GM19372 (cell line): ENCODE results near the gene LRP11.

ENCODE experiments used
- ATAC-seq: cut with Tn5 transposase; IDR thresholded peaks from one replicate; pipeline ENCODE4 v1.9.1; 2021; ENCODE audit warnings: mild to moderate bottlenecking, low read depth, moderate library complexity; ENCODE audit not compliant: unreplicated experiment

Gene LRP11

GRCh38 chr6:149821492-149821891 lies 42.7 kb downstream of the LRP11 start:
- no peak for ATAC-seq

GRCh38 chr6:149820506-149820905 lies 43.7 kb downstream of the LRP11 start:
- ATAC-seq: no peak

GRCh38 chr6:149815788-149816187 lies 48.4 kb downstream of the LRP11 start:
- no peak for ATAC-seq

- ATAC-seq: no peak
Observed at GRCh38 chr6:149813351-149813750, 50.8 kb downstream of the LRP11 start.

GRCh38 chr6:149809798-149810197 lies 54.4 kb downstream of the LRP11 start:
- ATAC-seq: no peak

GRCh38 chr6:149806127-149806526 lies 58.0 kb downstream of the LRP11 start:
- no peak for ATAC-seq

GRCh38 chr6:149783551-149783950 lies 80.6 kb downstream of the LRP11 start:
- ATAC-seq: no peak

- no peak for ATAC-seq
Observed at GRCh38 chr6:149782337-149782736, 81.8 kb downstream of the LRP11 start.

- no peak for ATAC-seq
Observed at GRCh38 chr6:149781715-149782114, 82.4 kb downstream of the LRP11 start.

- no peak for ATAC-seq
Observed at GRCh38 chr6:149779644-149779963, 84.6 kb downstream of the LRP11 start.

GRCh38 chr6:149777624-149778023 lies 86.5 kb downstream of the LRP11 start:
- ATAC-seq: no peak

- ATAC-seq: no peak
Observed at GRCh38 chr6:149771925-149772324, 92.2 kb downstream of the LRP11 start.

- ATAC-seq: no peak
Observed at GRCh38 chr6:149771185-149771584, 93.0 kb downstream of the LRP11 start.

- no peak for ATAC-seq
Observed at GRCh38 chr6:149769676-149770075, 94.5 kb downstream of the LRP11 start.
